Right lobe of liver (tissue), 4 donors: ENCODE results near the gene NATD1.

Experiments used
- POLR2A ChIP-seq: fragments of 450-650 bp; IDR thresholded peaks from one replicate; pipeline ENCODE4 v1.6.1; 2017; ENCODE audit warnings: antibody characterized with exemption, mild to moderate bottlenecking
- TF ChIP-seq, protein P1 (sequence below), 4 donors: fragments of 200-600 bp in 3 of 4; fragments of 450-650 bp in 1 of 4; IDR thresholded peaks; one replicate each; pipeline versions ENCODE4 v1.5.1 to v1.8.0; 2016 to 2022; ENCODE audit warnings: antibody characterized with exemption in 4 of 4, mild to moderate bottlenecking in 2 of 4
- donor health status: DM: no; HTN: no; CAD: no.
- donor health status: DM: no; HTN: no; CAD: no.
- donor health status: DM: no; HTN: yes; CAD: no.

DNA sequence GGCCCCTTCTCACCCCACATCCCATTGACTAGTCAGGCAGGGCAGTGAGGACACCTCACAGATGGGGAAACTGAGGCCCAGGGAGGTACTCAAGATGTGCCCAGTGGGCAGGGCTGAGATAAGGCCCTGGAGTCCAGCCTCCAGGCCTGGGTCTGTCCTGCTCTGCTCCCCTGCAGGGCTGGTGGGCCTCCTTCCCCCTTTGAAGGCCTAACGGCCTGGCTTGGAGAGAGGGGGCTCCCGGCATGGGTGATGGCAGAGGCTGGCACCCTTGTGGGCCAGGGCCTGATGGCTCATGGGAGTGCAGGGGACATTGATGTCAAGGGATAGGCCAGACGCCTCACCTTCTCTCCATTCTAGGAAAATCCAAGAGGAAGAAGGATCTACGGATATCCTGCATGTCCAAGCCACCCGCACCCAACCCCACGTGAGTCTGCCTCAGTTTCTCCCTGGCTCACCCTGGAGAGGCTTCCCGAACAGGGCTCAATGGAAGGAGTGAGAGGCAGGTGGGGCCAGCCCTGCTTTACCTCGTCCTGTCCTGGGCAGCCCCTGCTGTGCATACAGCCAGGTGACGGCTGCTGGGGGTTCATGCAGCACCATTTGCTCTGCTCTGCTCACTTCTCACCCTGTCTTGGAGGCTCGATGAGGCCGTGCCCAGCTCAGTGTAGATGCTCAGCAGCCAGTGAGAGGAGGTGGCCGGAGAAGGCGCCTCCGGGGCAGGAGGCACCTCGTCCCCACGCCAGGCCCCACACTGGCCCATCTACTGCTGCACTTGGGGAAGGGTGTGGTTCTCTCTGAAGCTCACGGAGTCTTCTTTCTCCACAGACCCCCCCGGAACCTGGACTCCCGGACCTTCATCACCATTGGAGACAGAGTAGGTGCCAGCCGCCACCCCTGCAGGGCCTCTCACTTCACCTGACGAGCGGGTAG, 45.1 kb upstream of the NATD1 start:
- TF ChIP-seq POLR2A = no peak
- TF ChIP-seq, protein P1, sequence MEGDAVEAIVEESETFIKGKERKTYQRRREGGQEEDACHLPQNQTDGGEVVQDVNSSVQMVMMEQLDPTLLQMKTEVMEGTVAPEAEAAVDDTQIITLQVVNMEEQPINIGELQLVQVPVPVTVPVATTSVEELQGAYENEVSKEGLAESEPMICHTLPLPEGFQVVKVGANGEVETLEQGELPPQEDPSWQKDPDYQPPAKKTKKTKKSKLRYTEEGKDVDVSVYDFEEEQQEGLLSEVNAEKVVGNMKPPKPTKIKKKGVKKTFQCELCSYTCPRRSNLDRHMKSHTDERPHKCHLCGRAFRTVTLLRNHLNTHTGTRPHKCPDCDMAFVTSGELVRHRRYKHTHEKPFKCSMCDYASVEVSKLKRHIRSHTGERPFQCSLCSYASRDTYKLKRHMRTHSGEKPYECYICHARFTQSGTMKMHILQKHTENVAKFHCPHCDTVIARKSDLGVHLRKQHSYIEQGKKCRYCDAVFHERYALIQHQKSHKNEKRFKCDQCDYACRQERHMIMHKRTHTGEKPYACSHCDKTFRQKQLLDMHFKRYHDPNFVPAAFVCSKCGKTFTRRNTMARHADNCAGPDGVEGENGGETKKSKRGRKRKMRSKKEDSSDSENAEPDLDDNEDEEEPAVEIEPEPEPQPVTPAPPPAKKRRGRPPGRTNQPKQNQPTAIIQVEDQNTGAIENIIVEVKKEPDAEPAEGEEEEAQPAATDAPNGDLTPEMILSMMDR (IDR thresholded peaks at IDR 0.05) = no peak
